ENCODE results near the gene PRKCH. TPM values are rescaled to one million over a fixed set of nuclear protein-coding genes. Genes with fewer than 3 reads are reported as not detected.

PRKCH gene
- total and polyA plus RNA-seq, 9 of the 15 experiments (the other 6 are each of a cell fraction or from before 2014, with no cell fraction given), result 0.61 to 4.4 (median 4.0) TPM

DNA sequence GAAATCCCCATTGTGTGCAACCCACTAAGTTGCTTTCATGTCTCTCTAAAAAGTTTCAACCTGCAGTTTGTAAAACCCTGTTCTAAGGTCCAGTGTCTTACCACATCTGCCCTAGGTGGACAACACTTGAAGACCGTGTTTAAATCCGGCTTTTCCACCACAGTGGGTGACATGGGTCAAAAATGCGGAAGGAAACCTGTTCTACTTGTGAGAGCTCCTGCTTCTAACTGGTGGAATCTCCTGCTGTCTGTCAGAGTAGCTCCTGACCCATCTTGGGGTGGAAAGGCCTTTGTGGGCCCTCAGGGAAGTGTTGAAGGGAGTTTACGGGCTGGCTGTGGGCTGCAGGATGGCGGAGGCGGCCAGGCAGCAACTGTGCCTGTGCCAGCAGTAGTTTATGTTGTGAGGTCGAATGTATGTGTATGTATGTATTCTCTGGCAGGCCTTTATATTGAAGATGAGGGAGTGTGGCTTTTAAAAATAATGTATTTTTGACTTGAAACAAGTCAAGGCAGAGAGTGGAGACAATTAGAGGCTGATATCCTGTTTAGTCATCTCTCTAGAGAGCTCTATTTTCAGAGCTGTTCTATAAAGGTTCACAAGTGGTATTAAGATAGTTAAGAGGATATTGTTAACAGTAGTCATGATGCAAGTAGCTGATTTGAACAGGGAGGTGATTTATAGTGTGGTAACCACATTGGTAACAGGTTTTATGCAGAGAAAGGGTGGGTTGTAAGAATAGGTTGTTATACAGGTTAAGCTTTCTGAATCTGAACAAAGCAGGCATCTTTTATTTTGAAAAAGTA, 67.0 kb downstream of the PRKCH start:
- DNase-seq (ENCODE audit: extremely low read depth in 1 of 4, low spot score in 3 of 4) (no peak), FAIRE-seq (no peak), ATAC-seq (no peak)
- Histone ChIP-seq H3K9ac (ENCODE audit: insufficient read depth in 1 of 2, low read depth in 2 of 2, low read length in 2 of 2) (no peak overlapping the region), H3K4me1 (replicated peaks in 1 of 2; ENCODE audit: control insufficient read depth in 2 of 2, insufficient read depth in 2 of 2, low read length in 2 of 2) (no peaks in the 10 kb centered on the region), H3K9me1 (ENCODE audit: control insufficient read depth, insufficient read depth, low read length) (no peaks in the 10 kb centered on the region), H3K4me2 (ENCODE audit: insufficient read depth, low read length) (no peak overlapping the region), H3K79me2 (ENCODE audit: control insufficient read depth, insufficient read depth, low read length) (no peaks in the 10 kb centered on the region), H4K20me1 (replicated peaks; ENCODE audit: control insufficient read depth, insufficient read depth, low read length) (no peaks in the 10 kb centered on the region), H3K4me3 (no peak overlapping the region), H2AFZ (ENCODE audit: low read depth, low read length) (no peak overlapping the region), H3K9me3 (replicated peaks; ENCODE audit: control insufficient read depth, insufficient read depth, low read depth, low read length) (no peaks in the 10 kb centered on the region), H3K27ac (ENCODE audit: extremely low read depth, low read depth, low read length) (no peak overlapping the region), H3K27me3 (ENCODE audit: control insufficient read depth in 2 of 2, insufficient read depth in 2 of 2, low read length in 2 of 2) (no peaks in the 10 kb centered on the region; a peak in 1 of 5 replicates), H3K36me3 (ENCODE audit: control insufficient read depth, insufficient read depth, low read length) (no peaks in the 10 kb centered on the region)
- 31% methylated on average over 7 of the region's 7 CpGs for WGBS (ENCODE audit: insufficient coverage, low coverage, missing lambda C conversion rate)
- in situ Hi-C loops (cut with MboI), result no loop called here
- ChIA-PET CTCF (ENCODE audit: low intra/inter-chr PET ratio) (no interaction called here), POLR2A (interaction anchor here (0.6 to 0.9 kb wide), 2 partner anchors 11 to 71 kb away, joined by 3 read pairs; no protein-coding TSS in a partner anchor)
- BruUV-seq (replicated peaks), result no TSS peak
- TF ChIP-seq CEBPB (tag; IDR thresholded peaks at IDR 0.05), result no peak
- no peak for TF ChIP-seq RBM17 (IDR thresholded peaks at IDR 0.05; ENCODE audit: borderline replicate concordance, low read depth, low read length)
- TF ChIP-seq SRSF7 (optimal IDR thresholded peaks at IDR 0.05; ENCODE audit: low read depth, low read length), result no peak
- TF ChIP-seq ZNF224 (CRISPR knock-in tag; IDR thresholded peaks at IDR 0.05), result no peak
- TF ChIP-seq ZNF695 (CRISPR knock-in tag; IDR thresholded peaks at IDR 0.05), result no peak
- no peak for TF ChIP-seq SRSF9 (IDR thresholded peaks at IDR 0.05; ENCODE audit: borderline replicate concordance, low read depth, low read length)
- no peak for TF ChIP-seq NFRKB (IDR thresholded peaks at IDR 0.05; ENCODE audit: low read depth)
- TF ChIP-seq, protein P1, sequence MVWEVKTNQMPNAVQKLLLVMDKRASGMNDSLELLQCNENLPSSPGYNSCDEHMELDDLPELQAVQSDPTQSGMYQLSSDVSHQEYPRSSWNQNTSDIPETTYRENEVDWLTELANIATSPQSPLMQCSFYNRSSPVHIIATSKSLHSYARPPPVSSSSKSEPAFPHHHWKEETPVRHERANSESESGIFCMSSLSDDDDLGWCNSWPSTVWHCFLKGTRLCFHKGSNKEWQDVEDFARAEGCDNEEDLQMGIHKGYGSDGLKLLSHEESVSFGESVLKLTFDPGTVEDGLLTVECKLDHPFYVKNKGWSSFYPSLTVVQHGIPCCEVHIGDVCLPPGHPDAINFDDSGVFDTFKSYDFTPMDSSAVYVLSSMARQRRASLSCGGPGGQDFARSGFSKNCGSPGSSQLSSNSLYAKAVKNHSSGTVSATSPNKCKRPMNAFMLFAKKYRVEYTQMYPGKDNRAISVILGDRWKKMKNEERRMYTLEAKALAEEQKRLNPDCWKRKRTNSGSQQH (CRISPR knock-in tag; IDR thresholded peaks at IDR 0.05), result no peak
- no peak for TF ChIP-seq HIVEP1 (CRISPR knock-in tag; IDR thresholded peaks at IDR 0.05)
- TF ChIP-seq ZSCAN29 (IDR thresholded peaks at IDR 0.05), result no peak
- intact Hi-C loops (cut with micrococcal nuclease), result no loop called here
